HEK293 (cell line): Measurements from ENCODE around the gene PRDX2.

Experiments
- HOXD13 ChIP-seq: sonication (generic); formaldehyde crosslinking; IDR thresholded peaks from 2 replicates; pipeline ENCODE4 v1.8.0; 2022; ENCODE audit warnings: missing genetic modification reagents, borderline replicate concordance
- IKZF3 ChIP-seq: fragments of 450-650 bp; IDR thresholded peaks from 2 replicates; pipeline ENCODE4 v1.5.0; 2018; ENCODE audit warnings: missing biosample characterization, mild to moderate bottlenecking, missing genetic modification characterization, moderate library complexity
- OVOL3 ChIP-seq: fragments of 450-650 bp; formaldehyde crosslinking; IDR thresholded peaks from 2 replicates; pipeline ENCODE4 v1.5.1; 2016; ENCODE audit warnings: missing biosample characterization, missing genetic modification characterization
- REPIN1 ChIP-seq: fragments of 450-650 bp; formaldehyde crosslinking; IDR thresholded peaks from 2 replicates; pipeline ENCODE4 v1.5.1; 2017; ENCODE audit warnings: missing biosample characterization, missing genetic modification characterization, low read depth
- REST ChIP-seq: fragments of 450-650 bp; formaldehyde crosslinking; IDR thresholded peaks from 2 replicates; pipeline ENCODE4 v1.5.1; 2016; ENCODE audit warnings: missing biosample characterization, missing genetic modification characterization
- SCRT1 ChIP-seq: fragments of 450-650 bp; formaldehyde crosslinking; IDR thresholded peaks from 2 replicates; pipeline ENCODE4 v1.5.1; 2016; ENCODE audit warnings: missing biosample characterization, missing genetic modification characterization, borderline replicate concordance
- TCF7L2 ChIP-seq: IDR thresholded peaks from 2 replicates; pipeline ENCODE4 v1.6.1; 2011; ENCODE audit warnings: low read depth, mild to moderate bottlenecking, inconsistent platforms, low read length, moderate library complexity, borderline replicate concordance
- ZBTB20 ChIP-seq: fragments of 450-650 bp; formaldehyde crosslinking; IDR thresholded peaks from 2 replicates; pipeline ENCODE4 v1.5.1; 2016; ENCODE audit warnings: missing biosample characterization, missing genetic modification characterization
- ZBTB8A ChIP-seq: fragments of 450-650 bp; formaldehyde crosslinking; IDR thresholded peaks from 2 replicates; pipeline ENCODE4 v1.5.1; 2016; ENCODE audit warnings: missing biosample characterization, missing genetic modification characterization
- ZEB2 ChIP-seq: fragments of 450-650 bp; formaldehyde crosslinking; IDR thresholded peaks from 2 replicates; pipeline ENCODE4 v1.5.1; 2016; ENCODE audit warnings: missing biosample characterization, missing genetic modification characterization
- ZIC2 ChIP-seq: fragments of 450-650 bp; formaldehyde crosslinking; IDR thresholded peaks from 2 replicates; pipeline ENCODE4 v1.5.1; 2016; ENCODE audit warnings: missing biosample characterization, missing genetic modification characterization
- ZNF114 ChIP-seq: fragments of 450-650 bp; formaldehyde crosslinking; IDR thresholded peaks from 2 replicates; pipeline ENCODE4 v1.5.0; 2017; ENCODE audit warnings: missing biosample characterization, missing genetic modification characterization
- ZNF140 ChIP-seq: fragments of 450-650 bp; formaldehyde crosslinking; IDR thresholded peaks from 2 replicates; pipeline ENCODE4 v1.5.1; 2016; ENCODE audit warnings: missing biosample characterization, missing genetic modification characterization
- ZNF223 ChIP-seq: fragments of 450-650 bp; formaldehyde crosslinking; IDR thresholded peaks from 2 replicates; pipeline ENCODE4 v1.5.1; 2016; ENCODE audit warnings: missing biosample characterization, missing genetic modification characterization
- ZNF248 ChIP-seq: fragments of 450-650 bp; formaldehyde crosslinking; IDR thresholded peaks from 2 replicates; pipeline ENCODE4 v1.5.1; 2017; ENCODE audit warnings: missing biosample characterization, missing genetic modification characterization
- ZNF280D ChIP-seq: fragments of 450-650 bp; formaldehyde crosslinking; IDR thresholded peaks from 2 replicates; pipeline ENCODE4 v1.5.1; 2016; ENCODE audit warnings: missing biosample characterization, missing genetic modification characterization
- ZNF302 ChIP-seq: fragments of 450-650 bp; formaldehyde crosslinking; IDR thresholded peaks from 2 replicates; pipeline ENCODE4 v1.5.1; 2016; ENCODE audit warnings: missing biosample characterization, missing genetic modification characterization, low read depth
- ZNF341 ChIP-seq: fragments of 450-650 bp; formaldehyde crosslinking; IDR thresholded peaks from 2 replicates; pipeline ENCODE4; 2016; ENCODE audit warnings: low read depth, missing biosample characterization, missing genetic modification characterization
- ZNF521 ChIP-seq: fragments of 450-650 bp; formaldehyde crosslinking; IDR thresholded peaks from 2 replicates; pipeline ENCODE4 v1.5.1; 2017; ENCODE audit warnings: missing biosample characterization, mild to moderate bottlenecking, missing genetic modification characterization
- ZNF548 ChIP-seq: fragments of 450-650 bp; formaldehyde crosslinking; IDR thresholded peaks from 2 replicates; pipeline ENCODE4 v1.5.1; 2016; ENCODE audit warnings: missing biosample characterization, missing genetic modification characterization
- ZNF560 ChIP-seq: fragments of 450-650 bp; formaldehyde crosslinking; IDR thresholded peaks from 2 replicates; pipeline ENCODE4 v1.5.1; 2017; ENCODE audit warnings: missing biosample characterization, missing genetic modification characterization, borderline replicate concordance
- ZNF585B ChIP-seq: fragments of 450-650 bp; formaldehyde crosslinking; IDR thresholded peaks from 2 replicates; pipeline ENCODE4 v1.5.1; 2016; ENCODE audit warnings: missing biosample characterization, missing genetic modification characterization
- ZNF704 ChIP-seq: fragments of 450-650 bp; formaldehyde crosslinking; IDR thresholded peaks from 2 replicates; pipeline ENCODE4 v1.5.1; 2016; ENCODE audit warnings: missing biosample characterization, missing genetic modification characterization
- ZNF792 ChIP-seq: fragments of 450-650 bp; formaldehyde crosslinking; IDR thresholded peaks from 2 replicates; pipeline ENCODE4 v1.5.1; 2016; ENCODE audit warnings: missing biosample characterization, missing genetic modification characterization
- ZSCAN5A ChIP-seq: fragments of 450-650 bp; formaldehyde crosslinking; IDR thresholded peaks from 2 replicates; pipeline ENCODE4 v1.5.1; 2016; ENCODE audit warnings: missing biosample characterization, missing genetic modification characterization
- TF ChIP-seq, protein P1 (sequence below): fragments of 450-650 bp; formaldehyde crosslinking; IDR thresholded peaks from 2 replicates; pipeline ENCODE4 v1.5.1; 2017; ENCODE audit warnings: missing biosample characterization, mild to moderate bottlenecking, missing genetic modification characterization, moderate library complexity
- TF ChIP-seq, protein P2 (sequence below): IDR thresholded peaks from 2 replicates; pipeline ENCODE4 v1.6.1; 2011; ENCODE audit warnings: mild to moderate bottlenecking, low read depth, low read length, borderline replicate concordance

The PRDX2 gene

GRCh38 chr19:12801466-12802266 lies at the start of gene PRDX2, which contains the start of gene THSD8 (continued):
- TF ChIP-seq TCF7L2 (0 out of 2 replicates have a peak, but pooled peaks have one; percentile 20), ZEB2 (peak; percentile 70; the same call in 1 of the 2 replicates), ZNF521 (tag by site-specific recombination) (no peak), REST (tag by site-specific recombination) (peak; percentile 31; the same call in 1 of the 2 replicates), ZNF585B (tag by site-specific recombination) (no peak), IKZF3 (tag by site-specific recombination) (no peak), ZBTB8A (tag by site-specific recombination) (peak; percentile 87), ZNF302 (tag by site-specific recombination) (no peak), OVOL3 (tag by site-specific recombination) (no peak), ZNF341 (tag by site-specific recombination) (peak; percentile 54; the same call in 1 of the 2 replicates), ZNF248 (tag by site-specific recombination) (no peak), ZNF560 (tag by site-specific recombination) (no peak), ZIC2 (tag by site-specific recombination) (peak; percentile 74), ZNF792 (0 out of 2 replicates have a peak, but pooled peaks have one; percentile 8), ZNF280D (tag by site-specific recombination) (no peak), SCRT1 (tag by site-specific recombination) (no peak), ZNF114 (tag by site-specific recombination) (no peak), REPIN1 (peak; percentile 71; the same call in 1 of the 2 replicates), ZNF704 (tag by site-specific recombination) (no peak), ZNF548 (no peak), ZNF140 (tag by site-specific recombination) (no peak), ZNF223 (tag by site-specific recombination) (no peak), HOXD13 (CRISPR knock-in tag) (peak; percentile 18; the same call in 1 of the 2 replicates), ZBTB20 (tag by site-specific recombination) (peak; percentile 63), ZSCAN5A (tag by site-specific recombination) (peak; percentile 19; the same call in 1 of the 2 replicates)
- TF ChIP-seq, protein P1, sequence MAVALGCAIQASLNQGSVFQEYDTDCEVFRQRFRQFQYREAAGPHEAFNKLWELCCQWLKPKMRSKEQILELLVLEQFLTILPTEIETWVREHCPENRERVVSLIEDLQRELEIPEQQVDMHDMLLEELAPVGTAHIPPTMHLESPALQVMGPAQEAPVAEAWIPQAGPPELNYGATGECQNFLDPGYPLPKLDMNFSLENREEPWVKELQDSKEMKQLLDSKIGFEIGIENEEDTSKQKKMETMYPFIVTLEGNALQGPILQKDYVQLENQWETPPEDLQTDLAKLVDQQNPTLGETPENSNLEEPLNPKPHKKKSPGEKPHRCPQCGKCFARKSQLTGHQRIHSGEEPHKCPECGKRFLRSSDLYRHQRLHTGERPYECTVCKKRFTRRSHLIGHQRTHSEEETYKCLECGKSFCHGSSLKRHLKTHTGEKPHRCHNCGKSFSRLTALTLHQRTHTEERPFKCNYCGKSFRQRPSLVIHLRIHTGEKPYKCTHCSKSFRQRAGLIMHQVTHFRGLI (tag by site-specific recombination): no peak
- TF ChIP-seq, protein P2, sequence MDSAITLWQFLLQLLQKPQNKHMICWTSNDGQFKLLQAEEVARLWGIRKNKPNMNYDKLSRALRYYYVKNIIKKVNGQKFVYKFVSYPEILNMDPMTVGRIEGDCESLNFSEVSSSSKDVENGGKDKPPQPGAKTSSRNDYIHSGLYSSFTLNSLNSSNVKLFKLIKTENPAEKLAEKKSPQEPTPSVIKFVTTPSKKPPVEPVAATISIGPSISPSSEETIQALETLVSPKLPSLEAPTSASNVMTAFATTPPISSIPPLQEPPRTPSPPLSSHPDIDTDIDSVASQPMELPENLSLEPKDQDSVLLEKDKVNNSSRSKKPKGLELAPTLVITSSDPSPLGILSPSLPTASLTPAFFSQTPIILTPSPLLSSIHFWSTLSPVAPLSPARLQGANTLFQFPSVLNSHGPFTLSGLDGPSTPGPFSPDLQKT: no peak
